B cell (primary cell): ENCODE results near the gene TRRAP.

Experiments used
- EZH2 ChIP-seq: IDR thresholded peaks from 2 replicates; pipeline ENCODE4 v1.6.1; 2012; ENCODE audit warnings: borderline replicate concordance, low read depth, mild to moderate bottlenecking, moderate library complexity, low read length; ENCODE audit not compliant: insufficient read depth, poor library complexity, severe bottlenecking
- TF ChIP-seq, protein P1 (sequence below): fragments of 200-600 bp; IDR thresholded peaks from one replicate; pipeline ENCODE4 v1.8.0; 2022; ENCODE audit warnings: antibody characterized with exemption, mild to moderate bottlenecking

- TF ChIP-seq, protein P1, sequence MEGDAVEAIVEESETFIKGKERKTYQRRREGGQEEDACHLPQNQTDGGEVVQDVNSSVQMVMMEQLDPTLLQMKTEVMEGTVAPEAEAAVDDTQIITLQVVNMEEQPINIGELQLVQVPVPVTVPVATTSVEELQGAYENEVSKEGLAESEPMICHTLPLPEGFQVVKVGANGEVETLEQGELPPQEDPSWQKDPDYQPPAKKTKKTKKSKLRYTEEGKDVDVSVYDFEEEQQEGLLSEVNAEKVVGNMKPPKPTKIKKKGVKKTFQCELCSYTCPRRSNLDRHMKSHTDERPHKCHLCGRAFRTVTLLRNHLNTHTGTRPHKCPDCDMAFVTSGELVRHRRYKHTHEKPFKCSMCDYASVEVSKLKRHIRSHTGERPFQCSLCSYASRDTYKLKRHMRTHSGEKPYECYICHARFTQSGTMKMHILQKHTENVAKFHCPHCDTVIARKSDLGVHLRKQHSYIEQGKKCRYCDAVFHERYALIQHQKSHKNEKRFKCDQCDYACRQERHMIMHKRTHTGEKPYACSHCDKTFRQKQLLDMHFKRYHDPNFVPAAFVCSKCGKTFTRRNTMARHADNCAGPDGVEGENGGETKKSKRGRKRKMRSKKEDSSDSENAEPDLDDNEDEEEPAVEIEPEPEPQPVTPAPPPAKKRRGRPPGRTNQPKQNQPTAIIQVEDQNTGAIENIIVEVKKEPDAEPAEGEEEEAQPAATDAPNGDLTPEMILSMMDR, result no peak
- no peak for TF ChIP-seq EZH2
Measured at GRCh38 chr7:99000904-99001465, 122.7 kb downstream of the TRRAP start.
